B cell (primary cell): ENCODE results near the gene DACT2.
"Not testable (repeated sequence)": the region's sequence is repeated elsewhere in the genome, so short reads cannot be mapped to it uniquely, and the experiment has no call there.

Source experiments
- EZH2 ChIP-seq: IDR thresholded peaks from 2 replicates; pipeline ENCODE4 v1.6.1; 2012; ENCODE audit warnings: borderline replicate concordance, low read depth, mild to moderate bottlenecking, moderate library complexity, low read length; ENCODE audit not compliant: insufficient read depth, poor library complexity, severe bottlenecking
- TF ChIP-seq, protein P1 (sequence below): fragments of 200-600 bp; IDR thresholded peaks from one replicate; pipeline ENCODE4 v1.8.0; 2022; ENCODE audit warnings: antibody characterized with exemption, mild to moderate bottlenecking

DNA sequence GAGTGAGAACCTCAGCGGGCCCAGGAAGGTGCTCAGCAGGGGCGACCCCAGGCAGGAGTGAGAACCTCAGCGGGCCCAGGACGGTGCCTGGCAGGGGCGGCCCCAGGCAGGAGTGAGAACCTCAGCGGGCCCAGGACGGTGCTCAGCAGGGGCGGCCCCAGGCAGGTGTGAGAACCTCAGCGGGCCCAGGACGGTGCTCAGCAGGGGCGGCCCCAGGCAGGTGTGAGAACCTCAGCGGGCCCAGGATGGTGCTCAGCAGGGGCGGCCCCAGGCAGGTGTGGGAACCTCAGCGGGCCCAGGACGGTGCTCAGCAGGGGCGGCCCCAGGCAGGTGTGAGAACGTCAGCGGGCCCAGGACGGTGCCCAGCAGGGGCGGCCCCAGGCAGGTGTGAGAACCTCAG is 37.3 kb upstream of the DACT2 start:
- TF ChIP-seq, protein P1, sequence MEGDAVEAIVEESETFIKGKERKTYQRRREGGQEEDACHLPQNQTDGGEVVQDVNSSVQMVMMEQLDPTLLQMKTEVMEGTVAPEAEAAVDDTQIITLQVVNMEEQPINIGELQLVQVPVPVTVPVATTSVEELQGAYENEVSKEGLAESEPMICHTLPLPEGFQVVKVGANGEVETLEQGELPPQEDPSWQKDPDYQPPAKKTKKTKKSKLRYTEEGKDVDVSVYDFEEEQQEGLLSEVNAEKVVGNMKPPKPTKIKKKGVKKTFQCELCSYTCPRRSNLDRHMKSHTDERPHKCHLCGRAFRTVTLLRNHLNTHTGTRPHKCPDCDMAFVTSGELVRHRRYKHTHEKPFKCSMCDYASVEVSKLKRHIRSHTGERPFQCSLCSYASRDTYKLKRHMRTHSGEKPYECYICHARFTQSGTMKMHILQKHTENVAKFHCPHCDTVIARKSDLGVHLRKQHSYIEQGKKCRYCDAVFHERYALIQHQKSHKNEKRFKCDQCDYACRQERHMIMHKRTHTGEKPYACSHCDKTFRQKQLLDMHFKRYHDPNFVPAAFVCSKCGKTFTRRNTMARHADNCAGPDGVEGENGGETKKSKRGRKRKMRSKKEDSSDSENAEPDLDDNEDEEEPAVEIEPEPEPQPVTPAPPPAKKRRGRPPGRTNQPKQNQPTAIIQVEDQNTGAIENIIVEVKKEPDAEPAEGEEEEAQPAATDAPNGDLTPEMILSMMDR = not testable (repeated sequence)
- not testable (repeated sequence) for TF ChIP-seq EZH2
